Activated CD4-positive, alpha-beta T cell treated with anti-CD3 and anti-CD28 coated beads, Interleukin-2, Interleukin-6, amounts not matched to agents 100 ng/mL and 50 ng/mL, durations not matched to agents 16 hours and 8 hours (primary cell): ENCODE results near the gene KIF26B.
"Not testable (repeated sequence)": the region's sequence is repeated elsewhere in the genome, so short reads cannot be mapped to it uniquely, and the experiment has no call there.

Experiments used
- DNase-seq: peaks from one replicate; pipeline ENCODE4 v3.0.0-alpha.2; 2020

The KIF26B gene

GRCh38 chr1:245688536-245689453 is 534.0 kb downstream of the KIF26B start:
- DNase-seq = no peak

- no peak for DNase-seq
Measured at GRCh38 chr1:245690156-245690690, 535.4 kb downstream of the KIF26B start.

- DNase-seq = no peak
Measured at GRCh38 chr1:245690946-245691541, 536.3 kb downstream of the KIF26B start.

- no peak for DNase-seq
Measured at GRCh38 chr1:245691897-245692296, 537.1 kb downstream of the KIF26B start.

GRCh38 chr1:245692318-245692717 is 537.5 kb downstream of the KIF26B start:
- no peak for DNase-seq

- no peak for DNase-seq
Measured at GRCh38 chr1:245693116-245693793, 538.5 kb downstream of the KIF26B start.

- DNase-seq = no peak
Measured at GRCh38 chr1:245693941-245694752, 539.4 kb downstream of the KIF26B start.

- no peak for DNase-seq
Measured at GRCh38 chr1:245694753-245695195, 540.0 kb downstream of the KIF26B start.

GRCh38 chr1:245695211-245695610 is 540.4 kb downstream of the KIF26B start:
- no peak for DNase-seq

GRCh38 chr1:245695701-245696100 is 540.9 kb downstream of the KIF26B start:
- DNase-seq = not testable (repeated sequence)

- DNase-seq = no peak
Measured at GRCh38 chr1:245698116-245698515, 543.3 kb downstream of the KIF26B start.

- no peak for DNase-seq
Measured at GRCh38 chr1:245698860-245699259, 544.1 kb downstream of the KIF26B start.

- no peak for DNase-seq
Measured at GRCh38 chr1:245700631-245701030, 545.8 kb downstream of the KIF26B start.

- no peak for DNase-seq
Measured at GRCh38 chr1:245701631-245702030, 546.8 kb downstream of the KIF26B start.

- DNase-seq = no peak
Measured at GRCh38 chr1:245702346-245702745, 547.6 kb downstream of the KIF26B start.

GRCh38 chr1:245704341-245704740 is 549.6 kb downstream of the KIF26B start:
- no peak for DNase-seq

GRCh38 chr1:245704765-245705164 is 550.0 kb downstream of the KIF26B start:
- no peak for DNase-seq

GRCh38 chr1:245707941-245708340 is 553.2 kb downstream of the KIF26B start:
- DNase-seq = no peak

GRCh38 chr1:245710961-245711903 is 556.4 kb downstream of the KIF26B start:
- no peak for DNase-seq

- not testable (repeated sequence) for DNase-seq
Measured at GRCh38 chr1:245714027-245714426, 559.2 kb downstream of the KIF26B start.

GRCh38 chr1:245715291-245715701 is 560.5 kb downstream of the KIF26B start:
- DNase-seq = no peak
